Mononuclear cell (primary cell): Measurements from ENCODE around the gene RETN. TPM values are rescaled to one million over a fixed set of nuclear protein-coding genes. Genes with fewer than 3 reads are reported as not detected.

Source experiments
- H3K27me3 ChIP-seq: 2 replicates; pipeline ENCODE4 v1.6.0; 2011; ENCODE audit warnings: low read length, control low read depth; ENCODE audit not compliant: insufficient read depth
- H3K4me1 ChIP-seq: 2 replicates; pipeline ENCODE4 v1.5.1; 2011; ENCODE audit warnings: mild to moderate bottlenecking, low read length, control low read depth; ENCODE audit not compliant: insufficient read depth
- H3K4me3 ChIP-seq: 2 replicates; pipeline ENCODE4 v1.5.1; 2011; ENCODE audit warnings: mild to moderate bottlenecking, low read length, moderate library complexity
- H3K9me3 ChIP-seq: 2 replicates; pipeline ENCODE4 v1.5.1; 2011; ENCODE audit warnings: low read depth, mild to moderate bottlenecking, control low read depth, low read length
- total RNA-seq: library from RNA; depleted of rRNA; stranded (reverse); fragments of >200 nt; gene quantifications from one replicate; pipeline ENCODE4 v1.2.3, GENCODE V29; 2012

The RETN gene
- total RNA-seq, 1 donor: 47.2 TPM

GRCh38 chr19:7682175-7682855 lies 13.5 kb downstream of the RETN start:
- H3K4me3 ChIP-seq: peak overlapping the region; percentile 95
- H3K9me3 ChIP-seq: no peaks in the 10 kb centered on the region
- H3K4me1 ChIP-seq: peaks cover 50% of the 10 kb centered on the region

GRCh38 chr19:7685546-7686445 lies 16.9 kb downstream of the RETN start:
- H3K4me1 ChIP-seq: peaks cover 23% of the 10 kb centered on the region
- H3K27me3 ChIP-seq: no peaks in the 10 kb centered on the region
- H3K9me3 ChIP-seq: no peaks in the 10 kb centered on the region
- H3K4me3 ChIP-seq: no peak overlapping the region

More at GRCh38 chr19:7682175-7682855, 13.5 kb downstream of the RETN start:
- no peaks in the 10 kb centered on the region for H3K27me3 ChIP-seq

- Histone ChIP-seq H3K9me3 (no peaks in the 10 kb centered on the region), H3K4me3 (no peak overlapping the region), H3K27me3 (no peaks in the 10 kb centered on the region), H3K4me1 (peaks cover 16% of the 10 kb centered on the region)
Measured at GRCh38 chr19:7687177-7687576, 18.3 kb downstream of the RETN start.

- Histone ChIP-seq H3K4me1 (peaks cover 11% of the 10 kb centered on the region), H3K27me3 (no peaks in the 10 kb centered on the region), H3K9me3 (no peaks in the 10 kb centered on the region), H3K4me3 (no peak overlapping the region)
Measured at GRCh38 chr19:7689165-7689564, 20.3 kb downstream of the RETN start.

- Histone ChIP-seq H3K9me3 (no peaks in the 10 kb centered on the region), H3K4me3 (no peak overlapping the region), H3K4me1 (peaks cover 23% of the 10 kb centered on the region), H3K27me3 (no peaks in the 10 kb centered on the region)
Measured at GRCh38 chr19:7690779-7691258, 22.0 kb downstream of the RETN start.

- no peaks in the 10 kb centered on the region for H3K9me3 ChIP-seq
- no peaks in the 10 kb centered on the region for H3K27me3 ChIP-seq
- peaks cover 23% of the 10 kb centered on the region for H3K4me1 ChIP-seq
- no peak overlapping the region for H3K4me3 ChIP-seq
Measured at GRCh38 chr19:7691497-7691896, 22.6 kb downstream of the RETN start.

GRCh38 chr19:7692417-7693088 lies 23.7 kb downstream of the RETN start:
- Histone ChIP-seq H3K27me3 (no peaks in the 10 kb centered on the region), H3K4me1 (peaks cover 29% of the 10 kb centered on the region), H3K4me3 (no peak overlapping the region), H3K9me3 (no peaks in the 10 kb centered on the region)

GRCh38 chr19:7694499-7694898 lies 25.6 kb downstream of the RETN start:
- Histone ChIP-seq H3K27me3 (no peaks in the 10 kb centered on the region), H3K4me1 (peaks cover 38% of the 10 kb centered on the region), H3K4me3 (no peak overlapping the region), H3K9me3 (no peaks in the 10 kb centered on the region)

- no peak overlapping the region for H3K4me3 ChIP-seq
- H3K27me3 ChIP-seq: no peaks in the 10 kb centered on the region
- no peaks in the 10 kb centered on the region for H3K9me3 ChIP-seq
- peaks cover 57% of the 10 kb centered on the region for H3K4me1 ChIP-seq
Measured at GRCh38 chr19:7697721-7698287, 29.0 kb downstream of the RETN start.

GRCh38 chr19:7698583-7698982 lies 29.7 kb downstream of the RETN start:
- Histone ChIP-seq H3K4me1 (peaks cover 64% of the 10 kb centered on the region), H3K4me3 (no peak overlapping the region), H3K27me3 (no peaks in the 10 kb centered on the region), H3K9me3 (no peaks in the 10 kb centered on the region)

GRCh38 chr19:7699003-7699402 lies 30.2 kb downstream of the RETN start:
- Histone ChIP-seq H3K4me3 (peak overlapping the region; percentile 16), H3K27me3 (no peaks in the 10 kb centered on the region), H3K4me1 (peaks cover 67% of the 10 kb centered on the region), H3K9me3 (no peaks in the 10 kb centered on the region)

- H3K4me1 ChIP-seq: peaks cover 67% of the 10 kb centered on the region
- no peaks in the 10 kb centered on the region for H3K9me3 ChIP-seq
- no peaks in the 10 kb centered on the region for H3K27me3 ChIP-seq
- H3K4me3 ChIP-seq: no peak overlapping the region
Measured at GRCh38 chr19:7699417-7700401, 30.9 kb downstream of the RETN start.

- peaks cover 75% of the 10 kb centered on the region for H3K4me1 ChIP-seq
- peak overlapping the region; percentile 12 for H3K4me3 ChIP-seq
- no peaks in the 10 kb centered on the region for H3K27me3 ChIP-seq
- H3K9me3 ChIP-seq: no peaks in the 10 kb centered on the region
Measured at GRCh38 chr19:7701049-7701653, 32.3 kb downstream of the RETN start.
